Subcutaneous adipose tissue (tissue), 4 donors: ENCODE data around the gene TBRG4. TPM values are rescaled to one million over a fixed set of nuclear protein-coding genes. Genes with fewer than 3 reads are reported as not detected.

ENCODE experiments used
- CTCF ChIP-seq: fragments of 450-650 bp; IDR thresholded peaks from one replicate; pipeline ENCODE4 v1.5.1; 2016; ENCODE audit warnings: low read depth, mild to moderate bottlenecking, control low read depth, antibody characterized with exemption, moderate library complexity
- total RNA-seq, 4 donors: library from RNA; depleted of rRNA; stranded (reverse); fragments of >200 nt; gene quantifications; one replicate each; pipeline ENCODE4 v1.1.0, GENCODE V29; 2016

TBRG4 gene
- total RNA-seq, 4 donors from 2014 or later, result 33.1 to 47.5 (median 37.7) TPM

- no peak for TF ChIP-seq CTCF
Measured at GRCh38 chr7:45069444-45070253, 41.8 kb downstream of the TBRG4 start.

GRCh38 chr7:45068236-45069023, 43.1 kb downstream of the TBRG4 start:
- no peak for TF ChIP-seq CTCF

- TF ChIP-seq CTCF, result no peak
Measured at GRCh38 chr7:45067582-45067981, 43.9 kb downstream of the TBRG4 start.

DNA sequence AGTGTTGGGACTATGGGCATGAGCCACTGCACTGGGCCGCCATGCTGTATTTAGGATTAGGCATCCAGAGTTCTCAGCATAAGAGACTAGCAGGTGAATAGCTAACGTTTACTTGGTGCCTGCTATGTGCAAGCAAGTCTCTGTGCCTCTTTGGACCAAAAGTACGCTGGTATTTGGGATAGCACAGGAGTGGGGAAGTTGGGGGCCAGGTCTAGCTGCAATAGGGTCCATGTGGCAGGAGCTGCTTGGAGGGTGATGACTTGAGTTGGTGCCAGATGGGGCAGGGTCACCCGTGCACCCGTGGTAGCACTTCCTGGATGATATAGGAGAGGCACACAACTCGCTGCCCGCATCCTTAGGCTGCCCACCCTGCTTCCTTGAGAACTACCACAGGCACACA, 45.1 kb downstream of the TBRG4 start:
- no peak for TF ChIP-seq CTCF

DNA sequence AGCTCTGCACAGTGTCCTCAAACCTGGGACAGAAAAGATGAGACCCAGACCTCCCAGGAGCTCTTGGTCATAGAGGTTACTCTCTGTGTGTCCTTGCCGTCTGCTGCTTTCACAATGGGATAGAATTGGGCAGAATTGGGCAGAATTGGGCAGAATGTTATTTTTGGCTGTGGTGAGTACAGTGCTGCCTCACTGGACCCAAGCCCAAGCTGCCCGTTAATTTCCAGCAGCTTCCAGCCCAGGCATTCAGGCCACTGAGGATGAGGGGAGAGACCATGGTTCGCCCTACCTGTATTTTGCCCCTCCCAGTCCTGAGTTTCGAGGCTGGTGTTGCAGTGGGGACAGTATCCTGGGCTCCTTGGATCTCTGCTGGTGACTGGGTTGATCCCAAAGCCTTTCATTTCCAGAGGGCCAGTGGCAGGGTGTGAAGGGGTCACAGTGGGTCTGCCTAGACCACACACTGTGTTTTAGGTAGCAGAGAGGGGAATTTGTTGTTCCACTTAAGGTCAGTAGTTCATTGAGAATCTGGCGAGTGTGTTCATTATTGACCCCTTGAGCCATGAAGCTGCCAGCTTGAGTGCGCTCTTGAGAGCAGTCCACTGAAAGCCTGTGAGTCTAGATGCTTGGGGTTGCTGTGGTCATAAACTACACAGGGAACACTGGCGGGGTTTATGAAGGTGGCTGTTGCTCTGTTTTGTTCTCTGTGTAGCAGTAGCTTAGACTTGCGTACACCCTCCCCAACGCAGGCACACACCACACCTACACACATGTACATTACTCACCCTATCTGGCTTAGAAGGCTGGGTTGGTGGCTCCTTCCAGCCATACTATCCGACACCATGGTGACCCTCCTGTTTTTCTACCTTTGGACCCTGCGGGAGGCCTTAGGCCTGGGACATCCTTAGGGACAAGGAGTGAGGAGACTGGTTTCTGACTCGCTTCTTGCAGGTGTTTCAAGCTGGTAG, 46.2 kb downstream of the TBRG4 start:
- no peak for TF ChIP-seq CTCF

DNA sequence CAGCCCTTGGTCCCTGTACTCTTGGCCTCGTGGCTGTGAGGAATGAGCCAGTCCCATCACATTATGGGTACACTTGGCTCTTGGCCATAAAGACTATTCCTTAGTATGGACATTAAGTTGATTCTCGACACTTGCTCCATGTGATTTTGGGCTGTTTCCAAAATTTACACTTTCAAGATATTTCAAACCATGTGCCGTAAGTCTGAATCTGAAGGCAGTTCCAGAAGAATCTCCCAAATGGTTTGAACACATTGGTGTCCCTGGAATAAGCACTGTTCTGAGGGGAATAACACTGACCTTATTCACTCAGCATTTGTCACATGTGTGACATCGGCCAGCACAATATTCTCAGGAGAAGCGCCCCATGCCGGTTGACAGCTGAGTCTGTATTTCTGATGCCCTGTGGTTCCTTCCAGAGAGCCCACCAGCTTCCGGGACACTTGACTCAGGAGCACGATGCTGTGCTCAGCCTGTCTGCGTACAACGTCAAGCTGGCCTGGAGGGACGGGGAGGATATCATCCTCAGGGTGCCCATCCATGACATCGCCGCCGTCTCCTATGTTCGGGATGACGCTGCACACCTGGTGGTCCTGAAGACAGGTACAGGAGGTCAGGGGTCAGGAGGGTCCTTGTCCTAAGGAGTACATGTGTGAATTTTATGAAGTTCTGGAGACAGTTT, 47.3 kb downstream of the TBRG4 start:
- no peak for TF ChIP-seq CTCF
